DND-41 (cell line): Measurements from ENCODE around the gene BRF1.

Source experiments
- ATAC-seq: fragments of 200-7000 bp; cut with Tn5 transposase; 3 replicates; pipeline ENCODE4 v1.9.1; 2021; ENCODE audit warnings: low read depth; ENCODE audit not compliant: insufficient read depth
- DNase-seq: peaks from one replicate; pipeline ENCODE4 v3.0.0-alpha.2; 2020
- H2AFZ ChIP-seq: 2 replicates; pipeline ENCODE4 v1.6.0; 2012; ENCODE audit warnings: low read depth, low read length
- H3K27ac ChIP-seq: 2 replicates; pipeline ENCODE4 v1.5.1; 2012; ENCODE audit warnings: low read length, inconsistent platforms
- H3K27me3 ChIP-seq: fragments of 200-600 bp; sonication (generic); 2 replicates; pipeline ENCODE4 v1.6.0; 2012; ENCODE audit warnings: low read length, mild to moderate bottlenecking, inconsistent platforms; ENCODE audit not compliant: insufficient read depth, poor library complexity
- H3K36me3 ChIP-seq: 2 replicates; pipeline ENCODE4 v1.5.1; 2012; ENCODE audit warnings: low read length, inconsistent platforms; ENCODE audit not compliant: insufficient read depth
- H3K4me1 ChIP-seq: 2 replicates; pipeline ENCODE4 v1.5.1; 2012; ENCODE audit warnings: mild to moderate bottlenecking, low read length; ENCODE audit not compliant: insufficient read depth
- H3K4me2 ChIP-seq: 2 replicates; pipeline ENCODE4 v1.6.0; 2012; ENCODE audit warnings: mild to moderate bottlenecking, moderate library complexity, low read length, inconsistent platforms; ENCODE audit not compliant: insufficient read depth
- H3K4me3 ChIP-seq, 2 experiments: fragments of 200-600 bp in 1 of 2; shearing (Covaris generic) in 1 of 2; 2 replicates each; pipeline ENCODE4 v1.5.1; 2012 to 2016; ENCODE audit warnings: inconsistent platforms in 2 of 2, low read length in 2 of 2, mild to moderate bottlenecking in 2 of 2, low read depth in 1 of 2, moderate library complexity in 1 of 2
- H3K79me2 ChIP-seq: 2 replicates; pipeline ENCODE4 v1.6.0; 2012; ENCODE audit warnings: low read length, inconsistent platforms; ENCODE audit not compliant: insufficient read depth
- H3K9ac ChIP-seq: 2 replicates; pipeline ENCODE4 v1.6.0; 2012; ENCODE audit warnings: low read depth, mild to moderate bottlenecking, inconsistent platforms, low read length, moderate library complexity
- H3K9me3 ChIP-seq: 2 replicates; pipeline ENCODE4 v1.5.1; 2012; ENCODE audit warnings: low read length, moderate library complexity, mild to moderate bottlenecking, inconsistent platforms; ENCODE audit not compliant: insufficient read depth, severe bottlenecking
- H4K20me1 ChIP-seq: 2 replicates; pipeline ENCODE4 v1.6.0; 2012; ENCODE audit warnings: low read length; ENCODE audit not compliant: insufficient read depth
- EZH2 ChIP-seq: IDR thresholded peaks from 3 replicates; pipeline ENCODE4 v1.6.1; 2012; ENCODE audit warnings: borderline replicate concordance, low read depth, mild to moderate bottlenecking, moderate library complexity, low read length, inconsistent platforms; ENCODE audit not compliant: severe bottlenecking
- TF ChIP-seq, protein P1 (sequence below): IDR thresholded peaks from 2 replicates; pipeline ENCODE4 v1.5.1; 2012; ENCODE audit warnings: borderline replicate concordance, low read length, moderate library complexity, mild to moderate bottlenecking; ENCODE audit not compliant: poor library complexity, severe bottlenecking; ENCODE audit errors: extremely low read depth

The BRF1 gene

DNA sequence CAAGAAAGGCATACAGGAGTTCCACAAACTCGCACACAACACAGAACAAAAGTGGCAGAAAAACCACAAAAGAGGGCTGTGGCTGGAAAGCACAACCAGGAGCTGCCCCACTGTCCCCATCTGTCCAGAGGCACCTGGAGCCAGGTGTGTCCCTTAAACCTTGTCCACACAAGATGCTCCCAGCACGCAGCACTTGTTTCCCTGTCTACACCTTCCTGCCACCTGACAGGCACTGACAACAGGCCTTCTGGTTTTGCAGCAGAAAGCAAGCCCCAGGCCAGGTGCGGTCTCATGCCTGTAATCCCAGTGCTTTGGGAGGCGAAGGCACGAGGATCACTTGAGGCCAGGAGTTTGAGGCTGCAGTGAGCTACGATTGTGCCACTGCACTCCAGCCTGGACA lies 48.9 kb downstream of the BRF1 start:
- Histone ChIP-seq H3K27me3 (no peaks in the 10 kb centered on the region), H2AFZ (no peak overlapping the region), H3K9ac (no peak overlapping the region), H3K36me3 (peaks cover 59% of the 10 kb centered on the region), H3K4me2 (no peak overlapping the region), H3K27ac (no peak overlapping the region), H3K9me3 (no peaks in the 10 kb centered on the region), H4K20me1 (peaks cover 56% of the 10 kb centered on the region), H3K4me3 (no peak overlapping the region), H3K79me2 (peaks cover 45% of the 10 kb centered on the region), H3K4me1 (peaks cover 36% of the 10 kb centered on the region)
- TF ChIP-seq, protein P1, sequence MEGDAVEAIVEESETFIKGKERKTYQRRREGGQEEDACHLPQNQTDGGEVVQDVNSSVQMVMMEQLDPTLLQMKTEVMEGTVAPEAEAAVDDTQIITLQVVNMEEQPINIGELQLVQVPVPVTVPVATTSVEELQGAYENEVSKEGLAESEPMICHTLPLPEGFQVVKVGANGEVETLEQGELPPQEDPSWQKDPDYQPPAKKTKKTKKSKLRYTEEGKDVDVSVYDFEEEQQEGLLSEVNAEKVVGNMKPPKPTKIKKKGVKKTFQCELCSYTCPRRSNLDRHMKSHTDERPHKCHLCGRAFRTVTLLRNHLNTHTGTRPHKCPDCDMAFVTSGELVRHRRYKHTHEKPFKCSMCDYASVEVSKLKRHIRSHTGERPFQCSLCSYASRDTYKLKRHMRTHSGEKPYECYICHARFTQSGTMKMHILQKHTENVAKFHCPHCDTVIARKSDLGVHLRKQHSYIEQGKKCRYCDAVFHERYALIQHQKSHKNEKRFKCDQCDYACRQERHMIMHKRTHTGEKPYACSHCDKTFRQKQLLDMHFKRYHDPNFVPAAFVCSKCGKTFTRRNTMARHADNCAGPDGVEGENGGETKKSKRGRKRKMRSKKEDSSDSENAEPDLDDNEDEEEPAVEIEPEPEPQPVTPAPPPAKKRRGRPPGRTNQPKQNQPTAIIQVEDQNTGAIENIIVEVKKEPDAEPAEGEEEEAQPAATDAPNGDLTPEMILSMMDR: no peak
- TF ChIP-seq EZH2: no peak
- no peak for DNase-seq
- no peak for ATAC-seq

DNA sequence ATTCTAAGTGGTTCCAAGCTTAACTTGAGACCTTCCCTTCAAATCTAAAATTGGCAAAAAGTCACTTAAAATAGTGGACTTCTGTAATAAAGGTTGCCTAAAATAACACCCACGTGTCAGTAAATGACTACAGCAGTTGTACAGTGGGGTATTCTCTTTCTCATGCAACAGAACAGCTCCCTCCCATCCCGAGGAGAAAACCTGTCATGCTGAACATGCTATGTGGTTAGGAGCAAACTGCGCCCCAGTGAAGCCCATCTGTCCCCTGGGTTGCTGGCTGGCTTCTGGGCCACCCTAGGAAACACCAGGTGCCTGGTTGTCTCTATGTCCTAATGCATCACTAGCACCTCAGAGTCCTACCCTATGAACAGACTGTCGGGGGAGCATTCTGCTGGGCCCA lies 49.8 kb downstream of the BRF1 start:
- H3K27ac ChIP-seq: no peak overlapping the region

DNA sequence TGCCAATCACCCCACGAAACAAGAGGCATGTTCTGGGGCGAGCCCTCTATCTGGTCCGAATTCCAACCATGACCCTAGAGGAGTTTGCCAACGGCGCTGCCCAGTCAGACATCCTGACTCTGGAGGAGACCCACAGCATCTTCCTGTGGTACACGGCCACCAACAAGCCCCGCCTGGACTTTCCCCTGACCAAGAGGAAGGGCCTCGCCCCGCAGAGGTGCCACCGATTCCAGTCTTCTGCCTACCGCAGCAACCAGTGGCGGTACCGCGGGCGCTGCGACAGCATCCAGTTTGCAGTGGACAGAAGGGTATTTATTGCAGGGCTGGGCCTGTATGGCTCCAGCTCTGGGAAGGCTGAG lies 50.8 kb downstream of the BRF1 start:
- H3K9ac ChIP-seq: peak overlapping the region; percentile 72
- H3K27ac ChIP-seq: no peak overlapping the region
- no peak overlapping the region; a peak in 1 of 4 replicates for H3K4me3 ChIP-seq
- H3K79me2 ChIP-seq: peaks cover 56% of the 10 kb centered on the region
- peaks cover 50% of the 10 kb centered on the region for H3K4me1 ChIP-seq
- no peak overlapping the region for H2AFZ ChIP-seq
- peaks cover 49% of the 10 kb centered on the region for H4K20me1 ChIP-seq
- DNase-seq (no peak), ATAC-seq (no peak)
- H3K27me3 ChIP-seq: no peaks in the 10 kb centered on the region
- peak overlapping the region; percentile 86; the same call in 1 of the 2 replicates for H3K4me2 ChIP-seq
- no peak for TF ChIP-seq EZH2
- TF ChIP-seq, protein P1: no peak
- H3K9me3 ChIP-seq: no peaks in the 10 kb centered on the region
- H3K36me3 ChIP-seq: peaks cover 59% of the 10 kb centered on the region

More for the DNA sequence above, 49.8 kb downstream of the BRF1 start:
- H3K4me1 ChIP-seq: peaks cover 43% of the 10 kb centered on the region
- peaks cover 50% of the 10 kb centered on the region for H3K79me2 ChIP-seq
- no peak for ATAC-seq
- no peak overlapping the region for H3K4me2 ChIP-seq
- H3K4me3 ChIP-seq: no peak overlapping the region
- H3K27me3 ChIP-seq: no peaks in the 10 kb centered on the region
- peaks cover 61% of the 10 kb centered on the region for H3K36me3 ChIP-seq
- no peak overlapping the region for H2AFZ ChIP-seq
- no peak overlapping the region for H3K9ac ChIP-seq
- TF ChIP-seq EZH2: no peak
- TF ChIP-seq, protein P1: no peak
- no peaks in the 10 kb centered on the region for H3K9me3 ChIP-seq
- no peak for DNase-seq
- peaks cover 51% of the 10 kb centered on the region for H4K20me1 ChIP-seq
